HG03575 (cell line): Measurements from ENCODE around the gene NOTCH1.

ENCODE experiments used
- ATAC-seq: cut with Tn5 transposase; IDR thresholded peaks from one replicate; pipeline ENCODE4 v1.9.1; 2021; ENCODE audit not compliant: unreplicated experiment, insufficient number of reproducible peaks, low FRiP score; ENCODE audit errors: extremely low read depth

The NOTCH1 gene

DNA sequence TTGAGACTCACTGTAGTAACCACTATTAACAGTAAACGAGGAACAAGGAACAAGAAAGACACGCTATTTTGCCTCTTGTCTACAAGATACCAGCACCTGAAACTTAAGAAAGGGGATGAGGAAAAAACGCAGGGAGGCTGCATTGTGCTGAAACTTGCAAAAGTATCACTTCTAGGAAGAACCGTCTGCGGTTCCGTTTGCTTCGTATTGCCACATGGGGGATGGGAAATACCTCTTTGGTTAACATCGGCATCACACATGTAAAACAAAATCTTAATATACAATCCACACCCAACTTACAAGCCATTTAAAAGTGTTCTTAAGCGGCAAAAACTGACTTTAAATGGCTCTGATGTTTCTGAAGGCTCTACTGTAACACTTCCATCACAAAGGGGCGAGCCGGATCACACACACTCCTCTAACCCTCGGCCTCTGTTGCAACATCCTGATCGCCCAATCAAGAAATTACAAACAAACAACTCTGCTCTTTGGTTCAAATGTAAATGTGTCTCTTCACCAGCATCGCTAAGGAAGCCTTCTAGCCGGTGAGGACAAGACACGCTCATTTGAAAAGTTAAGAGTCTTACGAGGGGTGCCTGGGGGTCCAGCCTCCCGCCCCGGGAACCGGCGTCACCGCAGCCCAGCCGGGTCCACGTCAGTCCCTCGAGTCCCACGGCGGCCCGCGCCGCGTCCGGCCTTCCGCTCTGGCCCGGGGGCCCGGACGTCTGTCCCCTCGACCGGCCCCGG lies 63.6 kb downstream of the NOTCH1 start:
- ATAC-seq = no peak

DNA sequence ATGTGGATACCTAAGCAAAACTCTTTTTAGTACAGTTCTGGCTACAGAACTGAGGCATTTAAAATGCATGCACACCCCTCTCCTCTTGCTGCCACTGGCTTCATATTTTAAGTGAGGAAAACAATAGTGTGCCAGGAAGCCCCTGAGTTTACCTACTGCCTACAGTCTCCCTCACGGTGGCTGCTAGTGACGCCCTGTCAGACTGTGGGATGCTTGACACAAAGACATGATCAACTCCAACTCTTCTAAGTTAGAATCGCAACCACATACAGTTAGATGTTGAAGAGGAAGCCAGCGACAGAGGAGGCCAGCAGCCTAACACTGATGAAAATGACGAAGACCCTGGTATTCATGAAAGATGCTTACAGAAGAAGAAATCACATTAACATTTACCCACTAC lies 64.3 kb downstream of the NOTCH1 start:
- no peak for ATAC-seq

GRCh38 chr9:136476369-136477150 lies 69.3 kb downstream of the NOTCH1 start:
- ATAC-seq = no peak

GRCh38 chr9:136474974-136475865 lies 70.6 kb downstream of the NOTCH1 start:
- ATAC-seq = no peak

DNA sequence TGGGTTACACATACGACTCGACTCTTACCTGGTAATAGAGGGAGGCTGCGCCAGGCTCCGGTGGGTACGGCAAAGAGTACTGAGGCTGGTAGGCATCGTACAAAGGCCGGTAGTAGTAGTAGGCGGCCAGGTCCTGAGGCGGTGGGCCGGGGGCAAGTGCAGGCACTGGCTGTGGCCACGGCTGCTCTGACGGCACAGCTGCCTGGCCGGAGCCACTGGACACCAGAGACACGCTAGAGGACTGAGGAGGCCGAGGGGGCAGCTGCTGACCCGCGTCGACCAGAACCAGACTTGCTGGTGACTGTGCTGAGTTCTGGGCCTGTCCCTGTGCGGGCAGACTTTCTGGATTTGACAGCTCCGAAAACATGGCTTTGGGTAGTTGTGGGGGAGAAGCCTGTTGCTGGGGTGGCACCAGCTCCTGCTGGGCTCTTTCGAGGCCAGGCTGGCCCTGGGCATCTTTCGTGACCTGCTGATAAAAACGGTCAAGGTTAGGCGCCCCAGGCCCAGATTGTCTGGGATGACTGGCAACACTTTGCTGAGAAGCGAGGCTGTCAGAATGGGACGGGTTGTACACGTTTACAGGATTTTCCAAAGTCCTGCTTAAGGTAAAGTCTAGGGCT lies 71.7 kb downstream of the NOTCH1 start:
- no peak for ATAC-seq

- no peak for ATAC-seq
These were observed 72.5 kb downstream of the NOTCH1 start for GRCh38 chr9:136473354-136473721.

DNA sequence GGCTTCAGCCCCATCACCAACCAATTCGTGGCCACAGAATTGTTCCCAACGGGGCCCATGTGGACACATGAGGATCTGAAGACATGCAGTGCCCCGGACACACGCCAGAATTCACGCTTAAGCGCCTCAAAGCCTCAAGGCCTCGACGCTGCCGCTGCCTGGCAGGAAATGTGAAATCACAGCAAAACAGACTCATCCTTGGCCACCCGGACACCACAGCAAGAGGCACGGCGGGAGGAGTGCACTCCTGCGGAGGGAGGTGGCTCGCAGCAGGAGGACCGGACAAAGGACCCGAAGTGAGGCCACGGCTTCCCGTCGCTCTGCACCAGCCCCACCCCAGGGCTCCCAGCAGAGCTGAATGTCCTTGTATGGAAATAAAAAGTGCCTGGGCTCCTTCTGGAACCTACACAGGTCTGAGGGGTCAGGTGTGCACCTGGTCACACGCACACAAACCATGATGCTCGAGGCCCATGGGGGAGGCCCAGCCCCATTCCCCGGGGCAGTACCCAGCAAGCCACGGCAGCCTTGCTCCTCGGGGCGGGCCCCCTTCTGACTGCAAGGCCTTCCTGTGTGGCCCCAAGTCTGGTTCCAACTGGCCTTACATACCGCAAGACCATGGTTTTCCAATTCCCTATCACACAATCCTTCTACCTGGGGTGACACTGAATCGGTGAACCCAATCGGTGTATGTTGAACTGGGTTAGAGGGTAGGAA lies 73.1 kb downstream of the NOTCH1 start:
- no peak for ATAC-seq

DNA sequence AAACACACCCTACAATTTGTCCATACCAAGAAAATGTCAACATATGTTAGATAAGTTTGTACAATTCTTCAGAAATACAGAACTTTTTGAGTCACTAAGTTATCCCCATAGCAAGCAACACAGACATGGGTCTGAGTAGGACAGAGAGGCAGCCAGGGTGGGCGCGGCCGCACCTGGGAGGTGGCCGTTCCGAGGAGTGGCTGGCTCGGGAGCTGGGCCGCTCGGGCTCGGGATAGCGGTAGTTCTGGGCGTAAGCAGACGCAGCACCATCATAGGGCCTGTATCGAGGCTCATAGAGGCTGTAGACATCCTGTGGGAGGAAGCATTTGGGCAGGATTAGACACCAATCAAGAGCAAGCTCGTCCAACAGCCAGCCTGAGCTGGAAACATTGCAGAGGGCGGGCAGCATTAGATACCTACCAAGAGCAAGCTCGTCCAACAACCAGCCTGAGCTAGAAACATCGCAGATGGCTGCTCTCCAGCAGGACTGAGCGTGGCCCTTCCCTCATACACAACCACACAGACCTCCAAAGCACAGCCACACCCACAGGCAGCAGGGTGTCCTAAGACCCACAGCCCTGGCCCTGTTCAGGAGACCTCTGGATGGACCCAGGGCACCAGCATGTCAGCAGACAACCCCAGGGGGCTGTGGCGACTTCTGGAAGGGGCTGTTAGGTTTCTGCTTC lies 73.9 kb downstream of the NOTCH1 start:
- no peak for ATAC-seq

DNA sequence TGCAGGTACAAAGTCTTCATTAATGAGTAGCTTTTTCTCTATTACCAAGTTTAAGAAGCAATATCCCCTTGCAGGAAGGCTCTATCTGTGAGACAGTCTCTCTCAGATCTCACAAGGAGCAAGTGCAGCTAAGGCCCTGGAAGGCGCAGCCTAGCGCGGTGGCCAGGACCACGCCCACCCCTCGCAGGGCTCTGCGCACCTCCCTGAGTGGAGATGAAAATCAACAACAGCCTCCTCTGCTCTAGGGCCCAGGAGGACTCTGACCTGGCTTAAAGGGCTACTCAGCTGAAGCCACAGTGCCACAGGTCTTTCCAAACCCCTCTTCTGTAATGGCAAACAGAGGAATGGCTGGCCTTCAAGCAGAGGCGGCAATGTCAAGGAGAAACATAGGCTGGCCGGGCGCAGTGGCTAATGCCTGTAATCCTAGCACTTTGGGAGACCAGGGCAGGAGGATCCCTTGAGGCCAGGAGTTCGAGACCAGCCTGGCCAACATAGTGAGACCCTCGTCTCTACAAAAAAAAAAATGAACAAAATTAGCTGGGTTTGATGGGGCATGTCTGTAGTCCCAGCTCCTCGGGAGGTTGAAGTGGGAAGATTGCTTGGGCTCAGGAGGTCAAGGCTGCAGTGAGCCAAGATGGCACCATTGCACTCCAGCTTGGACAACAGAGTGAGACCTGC lies 74.9 kb downstream of the NOTCH1 start:
- ATAC-seq = no peak

DNA sequence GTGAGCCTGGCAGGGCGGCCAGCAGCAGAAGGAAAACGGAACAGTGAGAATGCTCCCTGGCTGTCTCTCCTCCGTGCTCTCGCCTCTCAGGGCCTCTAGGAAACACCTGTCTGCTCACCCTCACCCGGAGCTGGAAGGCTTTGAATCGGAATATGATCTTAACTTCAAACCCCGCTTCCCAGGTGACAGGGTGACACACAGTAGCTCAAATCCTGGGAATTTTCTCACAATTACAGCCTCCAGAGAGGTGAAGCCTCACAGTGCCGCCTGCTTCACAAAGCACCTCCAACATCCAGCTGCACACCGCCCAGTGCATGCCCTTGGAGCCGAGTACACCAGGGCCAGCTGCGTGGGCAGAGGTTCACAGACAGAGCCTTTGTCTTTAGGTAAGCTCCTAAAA lies 75.5 kb downstream of the NOTCH1 start:
- ATAC-seq = no peak

DNA sequence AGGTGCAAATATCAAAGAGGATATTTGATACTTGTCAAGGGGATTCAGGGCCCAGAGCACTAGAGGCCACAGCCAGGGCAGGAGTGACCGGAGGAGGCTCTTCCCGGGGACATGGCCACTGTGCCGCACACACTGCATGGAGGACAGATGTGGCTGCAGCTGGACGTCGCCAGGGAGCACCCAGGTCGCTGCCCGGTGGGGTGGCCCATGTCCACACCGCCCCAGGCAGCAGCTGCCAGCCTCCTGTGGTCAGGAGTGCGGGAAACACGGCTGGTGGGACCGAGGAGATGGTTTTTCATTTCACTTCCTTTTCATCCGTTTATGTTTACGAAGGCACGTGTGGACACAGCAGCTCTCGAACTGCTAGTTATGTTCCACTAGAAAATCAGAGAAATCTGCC lies 78.1 kb downstream of the NOTCH1 start:
- ATAC-seq = no peak

- no peak for ATAC-seq
These were observed 79.7 kb downstream of the NOTCH1 start for GRCh38 chr9:136466155-136466541.

DNA sequence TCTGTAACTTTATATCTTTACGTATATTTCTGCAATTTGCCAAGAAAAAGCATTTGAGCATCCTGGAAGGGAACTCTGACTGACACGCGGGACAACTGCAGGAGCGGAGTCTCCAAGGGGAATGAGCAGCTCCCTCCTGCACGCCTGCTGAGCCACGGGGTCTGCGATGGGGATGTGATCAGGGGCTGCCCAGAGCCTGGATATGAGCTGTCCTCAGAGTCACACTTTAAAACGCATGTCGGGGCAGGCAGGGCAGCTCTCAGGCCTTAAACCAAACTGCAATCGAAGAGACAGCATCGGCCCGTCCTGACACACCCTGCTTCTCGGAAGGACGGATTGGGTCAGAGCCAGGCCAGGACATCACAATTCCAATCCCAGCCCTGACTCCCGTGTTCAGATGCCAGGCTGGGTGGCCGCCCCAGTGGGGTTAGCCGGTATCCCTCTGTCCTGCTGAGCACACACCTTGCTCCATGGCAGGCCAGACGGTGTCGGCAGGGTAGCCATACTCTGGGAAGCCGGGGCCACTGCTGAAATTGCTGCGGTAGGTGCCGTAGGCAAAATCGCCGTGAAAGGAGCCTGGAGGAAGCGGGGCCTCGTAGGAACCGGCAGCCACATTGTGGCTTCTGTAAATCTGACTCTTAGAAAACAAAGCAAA lies 80.2 kb downstream of the NOTCH1 start:
- no peak for ATAC-seq

GRCh38 chr9:136464241-136464640 lies 81.6 kb downstream of the NOTCH1 start:
- no peak for ATAC-seq

GRCh38 chr9:136463578-136463977 lies 82.3 kb downstream of the NOTCH1 start:
- no peak for ATAC-seq

- no peak for ATAC-seq
These were observed 83.2 kb downstream of the NOTCH1 start for GRCh38 chr9:136462664-136463063.

DNA sequence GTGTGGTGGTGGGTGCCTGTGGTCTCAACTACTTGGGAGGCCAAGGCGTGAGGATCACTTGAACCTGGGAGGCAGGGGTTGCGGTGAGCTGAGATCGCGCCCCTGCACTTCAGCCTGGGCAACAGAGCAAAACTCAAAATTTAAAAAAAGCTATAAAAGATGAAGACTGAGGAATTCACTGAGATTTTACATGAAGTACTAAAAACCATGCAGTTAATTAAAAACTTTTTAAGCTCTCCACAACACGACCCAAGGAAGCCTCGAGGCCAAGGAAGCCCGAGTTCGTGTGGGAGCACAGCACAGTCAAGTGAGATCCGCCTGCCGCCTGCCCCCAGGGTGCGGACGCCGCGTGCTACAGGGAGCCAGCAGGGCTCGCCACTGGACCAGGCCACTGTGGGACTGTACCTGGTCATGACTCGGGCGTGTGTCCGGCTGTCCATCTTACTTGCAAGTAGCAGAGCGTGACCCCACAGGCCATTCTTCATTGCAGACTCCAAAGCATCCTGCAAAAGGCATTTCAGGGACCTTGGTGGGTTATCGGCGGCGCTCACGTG lies 85.0 kb downstream of the NOTCH1 start:
- ATAC-seq = no peak
